OCI-LY3 (cell line): ENCODE data around the gene PDILT.
"Not testable (repeated sequence)": the region's sequence is repeated elsewhere in the genome, so short reads cannot be mapped to it uniquely, and the experiment has no call there.

Experiments
- H2AFZ ChIP-seq: fragments of 200-600, 300-600 bp; shearing (Covaris generic); 2 replicates; pipeline ENCODE4 v1.6.0; 2014; ENCODE audit warnings: antibody characterized with exemption, low read depth, low read length
- H3K27ac ChIP-seq: fragments of 200-600, 300-600 bp; sonication (generic); 2 replicates; pipeline ENCODE4 v1.5.1; 2014; ENCODE audit warnings: mild to moderate bottlenecking, low read length, moderate library complexity, mixed read lengths
- H3K27me3 ChIP-seq: fragments of 200-600, 300-600 bp; sonication (generic); 2 replicates; pipeline ENCODE4 v1.6.1; 2014; ENCODE audit warnings: low read depth, low read length, mixed read lengths
- H3K36me3 ChIP-seq: fragments of 200-600, 300-600 bp; sonication (generic); replicated peaks from 2 replicates; pipeline ENCODE3; 2014; ENCODE audit warnings: low read depth, low read length, mixed read lengths
- H3K4me1 ChIP-seq: fragments of 300-600, 200-600 bp; sonication (generic); 2 replicates; pipeline ENCODE4 v1.6.1; 2014; ENCODE audit warnings: low read length, mixed read lengths
- H3K4me2 ChIP-seq: fragments of 200-600, 300-600 bp; sonication (generic); 2 replicates; pipeline ENCODE4 v1.6.1; 2014; ENCODE audit warnings: low read length, mixed read lengths
- H3K4me3 ChIP-seq: fragments of 300-600, 200-600 bp; sonication (generic); 2 replicates; pipeline ENCODE4 v1.5.1; 2014; ENCODE audit warnings: antibody characterized with exemption, mild to moderate bottlenecking, low read length, moderate library complexity
- H3K79me2 ChIP-seq: fragments of 300-600, 200-600 bp; shearing (Covaris generic); 2 replicates; pipeline ENCODE4 v1.6.1; 2014; ENCODE audit warnings: mild to moderate bottlenecking, low read length, mixed read lengths
- H3K9ac ChIP-seq: fragments of 300-600, 200-600 bp; shearing (Covaris generic); 2 replicates; pipeline ENCODE4 v1.6.0; 2014; ENCODE audit warnings: mild to moderate bottlenecking, low read length, moderate library complexity
- H3K9me3 ChIP-seq: fragments of 200-600, 300-600 bp; shearing (Covaris generic); 2 replicates; pipeline ENCODE4 v1.6.1; 2014; ENCODE audit warnings: low read length, mixed read lengths; ENCODE audit not compliant: insufficient read depth
- H4K20me1 ChIP-seq: fragments of 200-600, 300-600 bp; sonication (generic); 2 replicates; pipeline ENCODE4 v1.6.1; 2016; ENCODE audit warnings: low read length, mixed read lengths; ENCODE audit not compliant: insufficient read depth
- CTCF ChIP-seq: fragments of 200-600, 300-600 bp; sonication (generic); IDR thresholded peaks from 2 replicates; pipeline ENCODE4 v1.5.1; 2014; ENCODE audit warnings: antibody characterized with exemption, low read length, low read depth
- EZH2phosphoT487 ChIP-seq: fragments of 200-600 bp; shearing (Covaris generic); IDR thresholded peaks from 2 replicates; pipeline ENCODE4 v1.6.1; 2018; ENCODE audit warnings: antibody characterized with exemption, mixed run types, low read depth

PDILT gene

GRCh38 chr16:20325005-20325404 is 79.5 kb downstream of the PDILT start:
- H3K9me3 ChIP-seq: no peaks in the 10 kb centered on the region
- no peak overlapping the region for H3K9ac ChIP-seq
- H3K4me2 ChIP-seq: no peak overlapping the region
- H4K20me1 ChIP-seq: no peaks in the 10 kb centered on the region
- no peaks in the 10 kb centered on the region for H3K4me1 ChIP-seq
- no peak for TF ChIP-seq CTCF
- no peak for TF ChIP-seq EZH2phosphoT487
- H3K79me2 ChIP-seq: no peaks in the 10 kb centered on the region
- peaks cover 32% of the 10 kb centered on the region for H3K27me3 ChIP-seq
- H3K4me3 ChIP-seq: no peak overlapping the region
- no peaks in the 10 kb centered on the region for H3K36me3 ChIP-seq
- H2AFZ ChIP-seq: no peak overlapping the region
- no peak overlapping the region for H3K27ac ChIP-seq

DNA sequence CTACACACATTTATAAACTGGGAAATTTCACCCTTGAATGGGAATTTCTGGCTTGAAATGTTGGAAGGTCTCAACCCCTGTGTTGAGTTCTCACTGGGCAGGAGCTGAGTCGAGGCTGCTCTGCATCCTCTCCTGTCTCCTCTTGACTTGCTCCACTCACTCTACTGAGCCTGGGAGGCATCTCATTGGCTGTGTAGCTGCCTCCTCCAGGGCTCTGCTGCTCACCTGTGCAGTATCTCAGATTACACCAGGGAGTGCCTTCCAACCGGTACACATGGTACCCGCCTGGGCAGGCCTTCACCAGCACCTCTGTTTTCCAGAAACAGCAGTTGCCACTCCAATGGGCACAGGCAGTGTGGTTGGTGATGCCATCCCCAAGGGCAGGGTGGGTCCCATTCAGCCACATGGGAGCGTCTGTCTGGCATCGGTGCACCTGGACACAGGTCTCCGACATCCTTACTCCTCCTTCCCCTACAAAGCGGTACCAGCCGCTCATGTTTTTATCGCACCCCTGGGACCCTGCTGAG is 80.9 kb downstream of the PDILT start:
- H3K4me3 ChIP-seq: no peak overlapping the region
- no peaks in the 10 kb centered on the region for H3K9me3 ChIP-seq
- peaks cover 44% of the 10 kb centered on the region; the same call in 1 of the 2 replicates for H3K27me3 ChIP-seq
- H4K20me1 ChIP-seq: no peaks in the 10 kb centered on the region
- H3K79me2 ChIP-seq: no peaks in the 10 kb centered on the region
- H2AFZ ChIP-seq: no peak overlapping the region
- H3K9ac ChIP-seq: no peak overlapping the region
- H3K36me3 ChIP-seq: no peaks in the 10 kb centered on the region
- no peak overlapping the region for H3K27ac ChIP-seq
- H3K4me2 ChIP-seq: no peak overlapping the region
- no peak for TF ChIP-seq CTCF
- no peak for TF ChIP-seq EZH2phosphoT487
- no peaks in the 10 kb centered on the region for H3K4me1 ChIP-seq

- H4K20me1 ChIP-seq: no peaks in the 10 kb centered on the region
- H3K9ac ChIP-seq: no peak overlapping the region
- no peaks in the 10 kb centered on the region for H3K4me1 ChIP-seq
- H3K79me2 ChIP-seq: no peaks in the 10 kb centered on the region
- no peaks in the 10 kb centered on the region for H3K9me3 ChIP-seq
- H2AFZ ChIP-seq: no peak overlapping the region
- TF ChIP-seq EZH2phosphoT487: no peak
- TF ChIP-seq CTCF: no peak
- no peaks in the 10 kb centered on the region for H3K36me3 ChIP-seq
- peaks cover 51% of the 10 kb centered on the region; the same call in 1 of the 2 replicates for H3K27me3 ChIP-seq
- H3K27ac ChIP-seq: no peak overlapping the region
- no peak overlapping the region for H3K4me2 ChIP-seq
- no peak overlapping the region for H3K4me3 ChIP-seq
Measured at GRCh38 chr16:20322696-20323095, 81.8 kb downstream of the PDILT start.

DNA sequence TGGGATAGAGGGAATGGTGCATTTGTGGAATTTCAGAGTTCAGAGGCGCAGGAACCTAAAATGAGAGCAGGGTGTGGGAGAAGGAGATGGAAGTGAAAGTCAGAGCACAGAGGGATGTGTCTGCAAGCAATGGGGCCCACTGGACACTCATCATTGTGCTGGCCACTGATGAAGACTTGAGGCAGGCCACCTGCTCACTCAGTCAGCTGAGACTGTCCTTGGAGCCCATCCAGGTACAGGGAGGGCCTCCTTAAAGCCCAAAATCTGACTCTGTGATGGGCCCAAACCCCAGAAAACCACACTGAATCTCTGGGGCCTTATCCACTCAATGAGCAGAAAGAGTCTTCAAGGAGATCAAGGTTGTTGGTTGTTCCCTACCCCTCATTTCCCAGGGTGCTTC is 82.9 kb downstream of the PDILT start:
- TF ChIP-seq EZH2phosphoT487: no peak
- Histone ChIP-seq H4K20me1 (no peaks in the 10 kb centered on the region), H3K9ac (no peak overlapping the region), H3K4me3 (no peak overlapping the region), H3K4me1 (no peaks in the 10 kb centered on the region), H3K79me2 (no peaks in the 10 kb centered on the region), H2AFZ (no peak overlapping the region), H3K27me3 (peaks cover 51% of the 10 kb centered on the region; the same call in 1 of the 2 replicates), H3K27ac (no peak overlapping the region), H3K36me3 (no peaks in the 10 kb centered on the region), H3K4me2 (no peak overlapping the region), H3K9me3 (no peaks in the 10 kb centered on the region)

GRCh38 chr16:20321051-20321450 is 83.5 kb downstream of the PDILT start:
- not testable (repeated sequence) for H3K27ac ChIP-seq, H3K4me1 ChIP-seq, H3K36me3 ChIP-seq, H3K9ac ChIP-seq, H4K20me1 ChIP-seq, H2AFZ ChIP-seq, H3K4me3 ChIP-seq, H3K4me2 ChIP-seq, H3K79me2 ChIP-seq, H3K9me3 ChIP-seq
- peaks cover 51% of the 10 kb centered on the region; the same call in 1 of the 2 replicates for H3K27me3 ChIP-seq
